AG04450 (cell line): ENCODE measurements around the gene NTM. TPM values are rescaled to one million over a fixed set of nuclear protein-coding genes. Genes with fewer than 3 reads are reported as not detected.

Experiments
- CTCF ChIA-PET: fragments of 300-600, 350-600 bp; formaldehyde crosslinking; extraction: SDS; loops from one replicate; lab custom pipeline; 2022; ENCODE audit warnings: antibody characterized with exemption, inconsistent platforms; lab: Charles Lee
- POLR2A ChIA-PET: fragments of 350-600 bp; formaldehyde crosslinking; extraction: SDS; loops from one replicate; lab custom pipeline; 2021; ENCODE audit warnings: antibody characterized with exemption, inconsistent platforms; lab: Yijun Ruan, JAX
- DNase-seq: peaks from one replicate; pipeline ENCODE4 v3.0.0-alpha.2; 2011; ENCODE audit warnings: low read depth, low spot score
- H3K27ac ChIP-seq: one replicate; pipeline ENCODE4 v1.5.1; 2012; ENCODE audit warnings: low read depth, low read length, control low read depth
- H3K27me3 ChIP-seq: one replicate; pipeline ENCODE4 v1.6.0; 2012; ENCODE audit warnings: low read length; ENCODE audit not compliant: control insufficient read depth, insufficient read depth
- H3K4me3 ChIP-seq: 2 replicates; pipeline ENCODE4 v1.5.1; 2011; ENCODE audit warnings: mild to moderate bottlenecking, low read depth, low read length, control low read depth
- H3K9me3 ChIP-seq: 2 replicates; pipeline ENCODE4 v1.5.1; 2012; ENCODE audit warnings: low read length; ENCODE audit not compliant: control insufficient read depth, insufficient read depth
- polyA plus RNA-seq: library from polyadenylated mRNA; depleted of rRNA; stranded (reverse); fragments of >200 nt; gene quantifications from 2 replicates; pipeline ENCODE4 v1.2.3, GENCODE V29; 2011
- TF ChIP-seq, protein P1 (sequence below): IDR thresholded peaks from 2 replicates; pipeline ENCODE4 v1.5.1; 2011; ENCODE audit warnings: low read depth, low read length, control low read depth, inconsistent platforms

The NTM gene
- polyA plus RNA-seq, 1 experiment: 26.9 TPM

DNA sequence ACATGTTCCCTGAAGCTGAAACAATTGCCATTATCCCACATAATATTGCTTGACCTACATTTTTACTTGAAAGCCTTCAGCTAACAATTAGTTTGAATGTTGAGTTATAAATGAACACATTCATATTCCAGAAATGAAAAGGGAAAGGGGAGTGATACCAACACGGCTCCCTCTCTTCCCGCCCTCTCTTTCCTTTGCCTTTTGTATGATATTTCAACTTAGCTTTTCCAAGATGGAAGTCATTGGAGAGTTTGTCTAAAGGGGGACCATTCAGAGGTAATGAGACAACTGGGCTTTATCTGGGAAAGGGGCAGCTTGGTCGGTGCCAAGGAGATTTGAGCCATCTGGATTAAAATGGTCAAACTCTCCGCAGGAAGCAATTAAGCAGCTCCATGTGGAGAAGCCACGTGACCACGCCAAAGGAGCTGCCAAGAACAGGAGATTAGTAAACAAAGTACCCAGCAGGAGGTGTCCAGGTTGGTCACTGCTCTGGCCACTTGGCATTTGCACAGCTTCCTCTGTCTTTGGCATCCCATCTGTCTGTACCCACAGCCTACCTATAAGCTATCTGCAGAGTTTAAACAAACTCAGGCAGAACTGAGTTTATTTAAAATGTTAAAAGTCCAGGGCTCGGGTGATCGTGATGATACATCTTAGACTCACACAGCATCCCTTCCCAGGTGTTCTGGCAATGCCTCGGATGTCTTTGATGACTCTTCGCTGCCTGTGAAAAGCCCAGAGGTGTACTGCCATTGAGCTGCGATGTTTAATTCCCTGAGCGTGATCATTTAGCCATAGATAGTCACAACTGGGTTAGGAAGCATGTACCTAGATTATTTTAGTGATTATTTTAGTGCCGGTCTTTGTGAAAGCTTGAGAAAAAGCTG, 735.9 kb downstream of the NTM start:
- ChIA-PET POLR2A (interaction anchor here (0.7 kb wide), 1 partner anchor 30 kb away, joined by 6 read pairs; no protein-coding TSS in a partner anchor), CTCF (interaction anchor here (1.0 to 1.7 kb wide), 4 partner anchors 8 to 21 kb away, joined by 4 to 5 read pairs (median 4); no protein-coding TSS in a partner anchor)
- Histone ChIP-seq H3K4me3 (no peak overlapping the region), H3K27ac (no peak overlapping the region), H3K27me3 (no peaks in the 10 kb centered on the region), H3K9me3 (no peaks in the 10 kb centered on the region; the same call in 1 of the 2 replicates)
- TF ChIP-seq, protein P1, sequence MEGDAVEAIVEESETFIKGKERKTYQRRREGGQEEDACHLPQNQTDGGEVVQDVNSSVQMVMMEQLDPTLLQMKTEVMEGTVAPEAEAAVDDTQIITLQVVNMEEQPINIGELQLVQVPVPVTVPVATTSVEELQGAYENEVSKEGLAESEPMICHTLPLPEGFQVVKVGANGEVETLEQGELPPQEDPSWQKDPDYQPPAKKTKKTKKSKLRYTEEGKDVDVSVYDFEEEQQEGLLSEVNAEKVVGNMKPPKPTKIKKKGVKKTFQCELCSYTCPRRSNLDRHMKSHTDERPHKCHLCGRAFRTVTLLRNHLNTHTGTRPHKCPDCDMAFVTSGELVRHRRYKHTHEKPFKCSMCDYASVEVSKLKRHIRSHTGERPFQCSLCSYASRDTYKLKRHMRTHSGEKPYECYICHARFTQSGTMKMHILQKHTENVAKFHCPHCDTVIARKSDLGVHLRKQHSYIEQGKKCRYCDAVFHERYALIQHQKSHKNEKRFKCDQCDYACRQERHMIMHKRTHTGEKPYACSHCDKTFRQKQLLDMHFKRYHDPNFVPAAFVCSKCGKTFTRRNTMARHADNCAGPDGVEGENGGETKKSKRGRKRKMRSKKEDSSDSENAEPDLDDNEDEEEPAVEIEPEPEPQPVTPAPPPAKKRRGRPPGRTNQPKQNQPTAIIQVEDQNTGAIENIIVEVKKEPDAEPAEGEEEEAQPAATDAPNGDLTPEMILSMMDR: no peak
- DNase-seq: no peak

DNA sequence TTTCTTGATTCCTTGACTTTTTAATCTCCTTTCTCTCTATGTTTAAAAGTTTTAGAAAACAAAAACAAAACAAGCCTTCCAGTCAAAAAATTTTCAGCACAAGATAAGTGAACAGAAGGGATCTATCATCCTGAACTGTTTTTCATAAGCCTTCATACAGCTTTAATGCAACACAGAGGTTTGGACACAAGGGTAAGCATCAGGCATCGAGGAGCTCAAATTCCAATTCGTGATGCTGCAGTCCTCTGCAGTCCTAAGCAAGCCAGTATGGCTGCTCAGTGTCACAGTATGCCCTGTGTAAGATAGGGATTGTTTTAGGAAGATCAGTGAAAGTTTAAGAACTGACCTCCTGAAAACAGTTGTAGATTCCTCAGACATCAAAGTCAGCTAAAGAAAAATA, 740.9 kb downstream of the NTM start:
- Histone ChIP-seq H3K27ac (peak overlapping the region; percentile 34), H3K4me3 (no peak overlapping the region), H3K9me3 (no peaks in the 10 kb centered on the region), H3K27me3 (no peaks in the 10 kb centered on the region)
- DNase-seq: no peak
- CTCF ChIA-PET: interaction anchor here (0.9 to 4.0 kb wide), 14 partner anchors 8 to 437 kb away, joined by 3 to 53 read pairs (median 4); no protein-coding TSS in a partner anchor
- POLR2A ChIA-PET: interaction anchor here (1.2 to 2.6 kb wide), 5 partner anchors 15 to 60 kb away, joined by 3 to 14 read pairs (median 4); no protein-coding TSS in a partner anchor
- TF ChIP-seq, protein P1: no peak

DNA sequence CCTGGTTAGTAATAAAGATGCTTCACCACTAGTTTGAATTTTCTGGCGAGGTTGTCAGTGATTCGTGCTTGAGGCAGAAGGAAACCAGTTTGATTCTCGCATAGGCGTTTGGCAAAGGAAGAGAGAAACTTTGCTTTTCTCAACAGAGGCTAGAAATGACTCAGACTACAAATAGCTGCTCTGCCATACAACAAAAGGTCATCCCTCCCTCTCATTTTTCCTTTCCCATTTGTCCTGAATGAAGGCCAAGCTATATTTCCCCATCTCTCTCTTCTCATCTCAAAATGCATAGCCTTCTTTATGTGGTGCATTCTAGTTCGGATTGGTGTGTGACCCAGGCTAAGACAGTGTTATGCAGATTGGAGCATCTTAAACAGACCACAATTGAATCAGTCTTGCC, 741.4 kb downstream of the NTM start:
- Histone ChIP-seq H3K27ac (peak overlapping the region; percentile 21), H3K9me3 (no peaks in the 10 kb centered on the region), H3K27me3 (no peaks in the 10 kb centered on the region), H3K4me3 (no peak overlapping the region)
- DNase-seq: peak; percentile 73
- TF ChIP-seq, protein P1: no peak
- ChIA-PET POLR2A (interaction anchor here (1.2 to 2.6 kb wide), 5 partner anchors 15 to 60 kb away, joined by 3 to 14 read pairs (median 4); no protein-coding TSS in a partner anchor), CTCF (interaction anchor here (0.9 to 4.0 kb wide), 14 partner anchors 9 to 438 kb away, joined by 3 to 53 read pairs (median 4); no protein-coding TSS in a partner anchor)

DNA sequence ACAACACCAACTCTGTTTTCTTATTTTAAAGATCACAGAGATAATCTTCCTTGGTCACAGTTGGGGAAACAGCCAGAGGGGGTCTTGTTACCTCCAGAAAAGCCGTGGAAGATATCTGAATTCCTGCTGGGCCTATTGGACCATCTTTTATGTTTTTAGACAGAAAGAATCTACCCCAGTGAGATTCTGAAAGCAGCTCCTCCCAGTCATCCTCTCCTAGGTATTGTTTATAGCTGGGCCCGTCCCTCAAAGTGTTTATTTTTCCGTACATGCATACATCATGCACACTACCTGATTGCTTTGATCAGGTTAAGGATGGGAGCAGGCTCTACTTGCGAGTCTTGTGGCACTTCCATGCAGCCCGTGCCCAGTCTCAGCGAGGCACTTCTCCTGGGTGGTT, 742.4 kb downstream of the NTM start:
- DNase-seq: no peak
- POLR2A ChIA-PET: interaction anchor here (2.6 kb wide), 1 partner anchor 40 kb away, joined by 14 read pairs; no protein-coding TSS in a partner anchor
- CTCF ChIA-PET: interaction anchor here (1.2 to 4.0 kb wide), 9 partner anchors 11 to 439 kb away, joined by 3 to 53 read pairs (median 4); no protein-coding TSS in a partner anchor

More for the DNA sequence above, 742.4 kb downstream of the NTM start:
- TF ChIP-seq, protein P1: no peak
- H3K27me3 ChIP-seq: no peaks in the 10 kb centered on the region
- peak overlapping the region; percentile 49 for H3K27ac ChIP-seq
- H3K9me3 ChIP-seq: no peaks in the 10 kb centered on the region
- H3K4me3 ChIP-seq: no peak overlapping the region
